HCT116 (cell line): ENCODE measurements around the gene NARS2. TPM values are rescaled to one million over a fixed set of nuclear protein-coding genes. Genes with fewer than 3 reads are reported as not detected.

Experiments used
- ATAC-seq: fragments of 200-7000 bp; cut with Tn5 transposase; 2 replicates; pipeline ENCODE4 v1.9.1; 2020; ENCODE audit warnings: mild to moderate bottlenecking, moderate library complexity
- BruUV-seq: library from RNA; stranded (reverse); fragments of 400-500 nt; replicated peaks from 2 replicates; lab custom pipeline; 2021; lab: Mats Ljungman, UMichigan
- CTCF ChIA-PET: fragments of 300-600 bp; sonication (Branson Sonifier 250); formaldehyde crosslinking; loops from one replicate; lab custom pipeline; 2021; ENCODE audit warnings: antibody characterized with exemption; lab: Charles Lee
- POLR2A ChIA-PET: fragments of 300-600, 350-600 bp; sonication (Branson Sonifier 250); formaldehyde crosslinking; loops from one replicate; lab custom pipeline; 2021; ENCODE audit warnings: antibody characterized with exemption; lab: Charles Lee
- RAD21 ChIA-PET, 2 experiments: fragments of 300-600 bp; sonication (Branson Sonifier 250); formaldehyde crosslinking; loops; one replicate each; lab custom pipeline; 2023; ENCODE audit warnings: low total read pairs in 2 of 2; ENCODE audit not compliant: uncharacterized antibody in 2 of 2, unreplicated experiment in 2 of 2, low non-redundant PET in 1 of 2; lab: Charles Lee
- DNase-seq: peaks from one replicate; pipeline ENCODE4 v3.0.0-alpha.2; 2010; ENCODE audit warnings: low read depth, low spot score
- H2AFZ ChIP-seq: fragments of 200-600 bp; shearing (Covaris generic), sonication (generic); 2 replicates; pipeline ENCODE4 v1.6.1; 2017; ENCODE audit warnings: low read depth, mixed run types, mixed read lengths, antibody characterized with exemption, low read length; ENCODE audit not compliant: poor library complexity, severe bottlenecking
- H3K27ac ChIP-seq: 2 replicates; pipeline ENCODE4 v1.5.1; 2012; ENCODE audit warnings: low read depth, low read length
- H3K27me3 ChIP-seq: fragments of 200-600 bp; sonication (generic); 2 replicates; pipeline ENCODE4 v1.6.1; 2016; ENCODE audit warnings: mixed run types, low read length, mixed read lengths; ENCODE audit not compliant: insufficient read depth
- H3K36me3 ChIP-seq, 2 experiments: fragments of 200-500 bp in 1 of 2; fragments of 200-600 bp in 1 of 2; sonication (Bioruptor generic) in 1 of 2; sonication (generic) in 1 of 2; 2 replicates each; pipeline versions ENCODE4 v1.5.1 to v1.6.1; 2014 to 2016; ENCODE audit warnings: low read length in 2 of 2, inconsistent platforms in 1 of 2, mixed read lengths in 1 of 2, mixed run types in 1 of 2; ENCODE audit not compliant: insufficient read depth in 2 of 2, control insufficient read depth in 1 of 2
- H3K4me1 ChIP-seq, 2 experiments: fragments of 200-600 bp in 1 of 2; sonication (generic) in 1 of 2; 2 replicates each; pipeline versions ENCODE4 v1.5.1 to v1.6.1; 2012 to 2017; ENCODE audit warnings: low read length in 2 of 2, inconsistent platforms in 1 of 2, mild to moderate bottlenecking in 1 of 2, mixed read lengths in 1 of 2, mixed run types in 1 of 2, moderate library complexity in 1 of 2; ENCODE audit not compliant: insufficient read depth in 2 of 2, control insufficient read depth in 1 of 2
- H3K4me2 ChIP-seq: fragments of 200-600 bp; sonication (generic); 2 replicates; pipeline ENCODE4 v1.6.1; 2017; ENCODE audit warnings: mixed run types, low read length, mixed read lengths
- H3K4me3 ChIP-seq, 2 experiments: fragments of 200-600 bp in 1 of 2; sonication (generic) in 1 of 2; replicated peaks in 1 of 2; 2 replicates each; pipeline ENCODE4 v1.5.1; 2011 to 2016; ENCODE audit warnings: low read length in 2 of 2, control low read depth in 1 of 2, low read depth in 1 of 2, mild to moderate bottlenecking in 1 of 2, mixed read lengths in 1 of 2, mixed run types in 1 of 2
- H3K79me2 ChIP-seq: fragments of 200-600 bp; sonication (generic); 2 replicates; pipeline ENCODE4 v1.6.1; 2017; ENCODE audit warnings: mild to moderate bottlenecking, mixed run types, low read length, moderate library complexity, mixed read lengths; ENCODE audit not compliant: insufficient read depth
- H3K9ac ChIP-seq: fragments of 200-600 bp; sonication (generic); 2 replicates; pipeline ENCODE4 v1.6.1; 2016; ENCODE audit warnings: low read length, mixed read lengths
- H3K9me2 ChIP-seq: fragments of 200-600 bp; sonication (generic), shearing (Covaris generic); 2 replicates; pipeline ENCODE4 v1.6.1; 2017; ENCODE audit warnings: mixed run types, mild to moderate bottlenecking, moderate library complexity; ENCODE audit not compliant: insufficient read depth
- H3K9me3 ChIP-seq, 2 experiments: fragments of 200-500 bp in 1 of 2; fragments of 200-600 bp in 1 of 2; sonication (Bioruptor generic) in 1 of 2; sonication (generic) in 1 of 2; 2 replicates each; pipeline ENCODE4 v1.6.1; 2014 to 2017; ENCODE audit warnings: low read length in 2 of 2, mixed read lengths in 2 of 2, inconsistent platforms in 1 of 2, low read depth in 1 of 2, mild to moderate bottlenecking in 1 of 2, mixed run types in 1 of 2, moderate library complexity in 1 of 2; ENCODE audit not compliant: control insufficient read depth in 1 of 2, insufficient read depth in 1 of 2
- H4K20me1 ChIP-seq: fragments of 200-600 bp; sonication (generic), shearing (Covaris generic); 2 replicates; pipeline ENCODE4 v1.6.1; 2017; ENCODE audit warnings: mixed run types, mild to moderate bottlenecking, moderate library complexity; ENCODE audit not compliant: insufficient read depth
- CBX3 ChIP-seq: IDR thresholded peaks from 2 replicates; pipeline ENCODE4 v1.6.1; 2012; ENCODE audit warnings: low read depth
- EGR1 ChIP-seq: IDR thresholded peaks from 2 replicates; pipeline ENCODE4 v1.6.1; 2012; ENCODE audit warnings: low read depth
- FOSL1 ChIP-seq: IDR thresholded peaks from 2 replicates; pipeline ENCODE4 v1.6.1; 2012; ENCODE audit warnings: low read depth
- JUND ChIP-seq: IDR thresholded peaks from 2 replicates; pipeline ENCODE4 v1.6.1; 2012
- POLR2A ChIP-seq: IDR thresholded peaks from 2 replicates; pipeline ENCODE4 v1.7.0; 2011; ENCODE audit warnings: borderline replicate concordance; ENCODE audit not compliant: insufficient read depth, insufficient read length; ENCODE audit errors: extremely low read depth
- POLR2AphosphoS5 ChIP-seq: IDR thresholded peaks from 2 replicates; pipeline ENCODE4 v1.6.1; 2011; ENCODE audit warnings: mild to moderate bottlenecking, low read depth, low read length, moderate library complexity
- RAD21 ChIP-seq: IDR thresholded peaks from 2 replicates; pipeline ENCODE4 v1.6.1; 2012; ENCODE audit warnings: low read depth, mild to moderate bottlenecking
- REST ChIP-seq: IDR thresholded peaks from 2 replicates; pipeline ENCODE4 v1.6.1; 2012; ENCODE audit warnings: low read depth
- SIN3A ChIP-seq: IDR thresholded peaks from 2 replicates; pipeline ENCODE4 v1.6.1; 2012; ENCODE audit warnings: low read depth
- SP1 ChIP-seq: IDR thresholded peaks from 2 replicates; pipeline ENCODE4 v1.6.1; 2012; ENCODE audit warnings: low read depth
- SRF ChIP-seq: IDR thresholded peaks from 2 replicates; pipeline ENCODE4 v1.6.1; 2012; ENCODE audit warnings: low read depth
- TCF7L2 ChIP-seq: IDR thresholded peaks from 2 replicates; pipeline ENCODE4 v1.7.0; 2011; ENCODE audit warnings: borderline replicate concordance, inconsistent platforms; ENCODE audit not compliant: insufficient read depth, insufficient read length; ENCODE audit errors: extremely low read depth
- ZBTB33 ChIP-seq: IDR thresholded peaks from 2 replicates; pipeline ENCODE4 v1.6.1; 2011; ENCODE audit warnings: mild to moderate bottlenecking, low read length, moderate library complexity; ENCODE audit not compliant: insufficient replicate concordance; ENCODE audit errors: extremely low read depth
- ZFX ChIP-seq: fragments of 450-650 bp; IDR thresholded peaks from 2 replicates; pipeline ENCODE4 v1.6.1; 2017
- intact Hi-C: fragments of 100-400 bp; cut with micrococcal nuclease; formaldehyde crosslinking; loops from 2 replicates; pipeline ENCODE4 v1.10.0; 2022
- total RNA-seq: library from RNA; stranded (reverse); gene quantifications from one replicate; pipeline ENCODE4 v1.2.1, GENCODE V29; 2021; ENCODE audit not compliant: unreplicated experiment
- TF ChIP-seq, protein P1 (sequence below), 3 experiments: fragments of 200-600 bp in 1 of 3; sonication (generic) in 1 of 3; IDR thresholded peaks in 2 of 3; conservative IDR thresholded peaks in 1 of 3; 2 replicates each; pipeline ENCODE4 v1.5.1; 2012 to 2017; ENCODE audit warnings: low read depth in 2 of 3, low read length in 2 of 3, antibody characterized with exemption in 1 of 3, borderline replicate concordance in 1 of 3, control low read depth in 1 of 3, mild to moderate bottlenecking in 1 of 3, mixed read lengths in 1 of 3, mixed run types in 1 of 3, moderate library complexity in 1 of 3; ENCODE audit not compliant: insufficient read depth in 1 of 3

NARS2 gene
- total RNA-seq, 1 experiment from 2014 or later = 26.0 TPM

- no peaks in the 10 kb centered on the region for H3K9me3 ChIP-seq
- CTCF ChIA-PET = no interaction called here
- H2AFZ ChIP-seq = no peak overlapping the region
- no peak overlapping the region for H3K27ac ChIP-seq
- no peak for TF ChIP-seq SRF
- no peak for TF ChIP-seq CBX3
- no peak for TF ChIP-seq RAD21
- no peak for TF ChIP-seq ZFX
- no peak for TF ChIP-seq EGR1
- TF ChIP-seq ZBTB33 = no peak
- no peak for TF ChIP-seq SIN3A
- no peak for TF ChIP-seq FOSL1
- TF ChIP-seq, protein P1, sequence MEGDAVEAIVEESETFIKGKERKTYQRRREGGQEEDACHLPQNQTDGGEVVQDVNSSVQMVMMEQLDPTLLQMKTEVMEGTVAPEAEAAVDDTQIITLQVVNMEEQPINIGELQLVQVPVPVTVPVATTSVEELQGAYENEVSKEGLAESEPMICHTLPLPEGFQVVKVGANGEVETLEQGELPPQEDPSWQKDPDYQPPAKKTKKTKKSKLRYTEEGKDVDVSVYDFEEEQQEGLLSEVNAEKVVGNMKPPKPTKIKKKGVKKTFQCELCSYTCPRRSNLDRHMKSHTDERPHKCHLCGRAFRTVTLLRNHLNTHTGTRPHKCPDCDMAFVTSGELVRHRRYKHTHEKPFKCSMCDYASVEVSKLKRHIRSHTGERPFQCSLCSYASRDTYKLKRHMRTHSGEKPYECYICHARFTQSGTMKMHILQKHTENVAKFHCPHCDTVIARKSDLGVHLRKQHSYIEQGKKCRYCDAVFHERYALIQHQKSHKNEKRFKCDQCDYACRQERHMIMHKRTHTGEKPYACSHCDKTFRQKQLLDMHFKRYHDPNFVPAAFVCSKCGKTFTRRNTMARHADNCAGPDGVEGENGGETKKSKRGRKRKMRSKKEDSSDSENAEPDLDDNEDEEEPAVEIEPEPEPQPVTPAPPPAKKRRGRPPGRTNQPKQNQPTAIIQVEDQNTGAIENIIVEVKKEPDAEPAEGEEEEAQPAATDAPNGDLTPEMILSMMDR (IDR thresholded peaks at IDR 0.05 in 2 of 3, conservative IDR thresholded peaks at IDR 0.05 in 1 of 3; ENCODE audit: borderline replicate concordance in 1 of 3, insufficient read depth in 1 of 3, low read depth in 2 of 3, low read length in 2 of 3) = no peak
- no peak for TF ChIP-seq POLR2A
- no peak for TF ChIP-seq JUND
- TF ChIP-seq POLR2AphosphoS5 = no peak
- no peak for TF ChIP-seq REST
- TF ChIP-seq TCF7L2 = no peak
- no peak for TF ChIP-seq SP1
- no peak overlapping the region for H3K9ac ChIP-seq
- no peak overlapping the region for H3K4me2 ChIP-seq
- no peak overlapping the region for H3K4me3 ChIP-seq
- intact Hi-C loops = no loop called here
- no peaks in the 10 kb centered on the region for H3K27me3 ChIP-seq
- no peaks in the 10 kb centered on the region for H3K9me2 ChIP-seq
- H3K36me3 ChIP-seq = 0 out of 4 replicates have a peak, but pooled peaks cover 0 to 9% of the 10 kb centered on the region in 2 experiments
- ATAC-seq = no peak
- no TSS peak for BruUV-seq
- DNase-seq = no peak
- RAD21 ChIA-PET = no interaction called here
- H4K20me1 ChIP-seq = no peaks in the 10 kb centered on the region
- peaks cover 5% of the 10 kb centered on the region for H3K79me2 ChIP-seq
- POLR2A ChIA-PET = no interaction called here
- no peaks in the 10 kb centered on the region for H3K4me1 ChIP-seq
These were observed 64.6 kb downstream of the NARS2 start for GRCh38 chr11:78510025-78510596.
